Tibial nerve (tissue), 4 donors: ENCODE results near the gene CLEC16A. TPM values are rescaled to one million over a fixed set of nuclear protein-coding genes. Genes with fewer than 3 reads are reported as not detected.

Source experiments
- DNase-seq, 2 donors: peaks; one replicate each; pipeline ENCODE4 v3.0.0-alpha.2; 2019; ENCODE audit warnings: low spot score in 2 of 2
- H3K27ac ChIP-seq, 4 donors: fragments of 200-600 bp; sonication (generic) in 3 of 4; one replicate each; pipeline ENCODE4 v1.5.1; 2017 to 2019; ENCODE audit warnings: mild to moderate bottlenecking in 1 of 4
- H3K27me3 ChIP-seq, 2 donors: fragments of 200-600 bp; sonication (generic) in 1 of 2; one replicate each; pipeline versions ENCODE4 v1.5.1 to v1.6.0; 2017 to 2019
- H3K36me3 ChIP-seq, 3 donors: fragments of 200-600 bp; sonication (generic); one replicate each; pipeline ENCODE4 v1.5.1; 2018 to 2019
- H3K4me1 ChIP-seq, 4 donors: fragments of 200-600 bp; sonication (generic) in 3 of 4; one replicate each; pipeline ENCODE4 v1.5.1; 2017 to 2019
- H3K4me3 ChIP-seq, 4 donors: fragments of 200-600 bp; sonication (generic) in 3 of 4; one replicate each; pipeline ENCODE4 v1.5.1; 2017 to 2019; ENCODE audit warnings: mild to moderate bottlenecking in 1 of 4, moderate library complexity in 1 of 4
- H3K9me3 ChIP-seq, 4 donors: fragments of 200-600 bp; sonication (generic) in 3 of 4; one replicate each; pipeline ENCODE4 v1.5.1; 2017 to 2019
- CTCF ChIP-seq, 5 experiments: fragments of 200-600 bp in 3 of 5; fragments of 450-650 bp in 2 of 5; sonication (generic) in 3 of 5; IDR thresholded peaks; one replicate each; pipeline ENCODE4 v1.5.1; 2016 to 2019; ENCODE audit warnings: antibody characterized with exemption in 5 of 5, mild to moderate bottlenecking in 3 of 5, moderate library complexity in 2 of 5
- EP300 ChIP-seq, 2 donors: sonication (generic); formaldehyde crosslinking; IDR thresholded peaks; one replicate each; pipeline ENCODE4 v1.6.1; 2017; ENCODE audit warnings: antibody characterized with exemption in 2 of 2, mild to moderate bottlenecking in 1 of 2
- POLR2A ChIP-seq, 2 donors: fragments of 450-650 bp; IDR thresholded peaks; one replicate each; pipeline ENCODE4 v1.6.1; 2017; ENCODE audit warnings: antibody characterized with exemption in 2 of 2, mild to moderate bottlenecking in 2 of 2, moderate library complexity in 2 of 2
- WGBS, 2 donors: methylation state at CpG; one replicate each; pipeline ENCODE4 v1.1.5; 2018; 5-methylcytosine and 5-hydroxymethylcytosine counted together
- total RNA-seq, 4 donors: library from RNA; depleted of rRNA; stranded (reverse); fragments of >200 nt; gene quantifications; one replicate each; pipeline ENCODE4 v1.1.0, GENCODE V29; 2016

Gene CLEC16A
- total RNA-seq, 4 donors from 2014 or later = 37.4 to 70.2 (median 55.2) TPM

GRCh38 chr16:11117576-11118211 is 173.3 kb downstream of the CLEC16A start:
- Histone ChIP-seq H3K27ac (no peak overlapping the region), H3K4me1 (peaks cover 0 to 16% (median 2%) of the 10 kb centered on the region in 4 donors), H3K36me3 (peaks cover 0 to 33% (median 0%) of the 10 kb centered on the region in 3 donors), H3K4me3 (no peak overlapping the region), H3K27me3 (no peaks in the 10 kb centered on the region), H3K9me3 (no peaks in the 10 kb centered on the region)
- no peak for TF ChIP-seq CTCF (IDR thresholded peaks at IDR 0.05)
- no peak for TF ChIP-seq EP300 (IDR thresholded peaks at IDR 0.05)
- no peak for TF ChIP-seq POLR2A (IDR thresholded peaks at IDR 0.05)
- 84 to 87% methylated on average over 5 of the region's 5 CpGs for WGBS, 2 donors
- DNase-seq = no peak

GRCh38 chr16:11118479-11118878 is 174.1 kb downstream of the CLEC16A start:
- Histone ChIP-seq H3K27me3 (no peaks in the 10 kb centered on the region), H3K27ac (no peak overlapping the region), H3K36me3 (peaks cover 0 to 36% (median 2%) of the 10 kb centered on the region in 3 donors), H3K4me1 (peaks cover 0 to 8% (median under 1%) of the 10 kb centered on the region in 4 donors), H3K4me3 (no peak overlapping the region), H3K9me3 (no peaks in the 10 kb centered on the region)
- WGBS, 2 donors = 70 to 75% methylated on average over 2 of the region's 2 CpGs
- no peak for DNase-seq
- TF ChIP-seq EP300 (IDR thresholded peaks at IDR 0.05) (no peak), POLR2A (IDR thresholded peaks at IDR 0.05) (no peak), CTCF (IDR thresholded peaks at IDR 0.05) (no peak)

GRCh38 chr16:11121083-11121608 is 176.8 kb downstream of the CLEC16A start:
- no peak for DNase-seq
- H3K27ac ChIP-seq = no peak overlapping the region
- WGBS, 2 donors = 84 to 86% methylated on average over 8 of the region's 8 CpGs
- no peak overlapping the region for H3K4me3 ChIP-seq
- no peaks in the 10 kb centered on the region for H3K27me3 ChIP-seq
- peaks cover 0 to 4% (median 0%) of the 10 kb centered on the region in 4 donors for H3K4me1 ChIP-seq
- peaks cover 0 to 59% (median 8%) of the 10 kb centered on the region in 3 donors for H3K36me3 ChIP-seq
- TF ChIP-seq POLR2A (IDR thresholded peaks at IDR 0.05) (no peak), EP300 (IDR thresholded peaks at IDR 0.05) (no peak), CTCF (IDR thresholded peaks at IDR 0.05) (no peak)
- H3K9me3 ChIP-seq = no peaks in the 10 kb centered on the region

- no peak for DNase-seq
- Histone ChIP-seq H3K4me3 (no peak overlapping the region), H3K27ac (no peak overlapping the region), H3K36me3 (peaks cover 0 to 68% (median 8%) of the 10 kb centered on the region in 3 donors), H3K4me1 (peaks cover 0 to 4% (median 0%) of the 10 kb centered on the region in 4 donors), H3K9me3 (no peaks in the 10 kb centered on the region), H3K27me3 (no peaks in the 10 kb centered on the region)
- TF ChIP-seq POLR2A (IDR thresholded peaks at IDR 0.05) (no peak), EP300 (IDR thresholded peaks at IDR 0.05) (no peak), CTCF (IDR thresholded peaks at IDR 0.05) (no peak)
- 78 to 79% methylated on average over 8 of the region's 8 CpGs for WGBS, 2 donors
These were observed 177.7 kb downstream of the CLEC16A start for GRCh38 chr16:11121914-11122692.

GRCh38 chr16:11123666-11124065 is 179.3 kb downstream of the CLEC16A start:
- Histone ChIP-seq H3K36me3 (peaks cover 0 to 74% (median 8%) of the 10 kb centered on the region in 3 donors), H3K4me1 (peaks cover 0 to 13% (median 7%) of the 10 kb centered on the region in 4 donors), H3K27ac (no peak overlapping the region), H3K27me3 (no peaks in the 10 kb centered on the region), H3K4me3 (no peak overlapping the region), H3K9me3 (no peaks in the 10 kb centered on the region)
- no peak for TF ChIP-seq CTCF (IDR thresholded peaks at IDR 0.05)
- TF ChIP-seq POLR2A (IDR thresholded peaks at IDR 0.05) = no peak
- TF ChIP-seq EP300 (IDR thresholded peaks at IDR 0.05) = no peak
- WGBS, 2 donors = 95 to 96% methylated on average over 11 of the region's 11 CpGs
- DNase-seq = no peak
